SK-N-SH treated with all-trans-retinoic acid at 6 μM for 48 hours (cell line): Measurements from ENCODE around the gene NPFFR2.

Experiments
- CSDC2 ChIP-seq: fragments of 250-450 bp; sonication (Bioruptor Pico); IDR thresholded peaks from 2 replicates; pipeline ENCODE4 v1.5.0; 2020; ENCODE audit warnings: mild to moderate bottlenecking, moderate library complexity
- ISL1 ChIP-seq: fragments of 250-450 bp; sonication (Bioruptor Pico); IDR thresholded peaks from 2 replicates; pipeline ENCODE4 v2.1.2; 2022; ENCODE audit warnings: mild to moderate bottlenecking, moderate library complexity
- RARB ChIP-seq: fragments of 250-450 bp; sonication (Bioruptor Pico); IDR thresholded peaks from 2 replicates; pipeline ENCODE4 v1.8.0; 2021; ENCODE audit warnings: mild to moderate bottlenecking, moderate library complexity
- TCF4 ChIP-seq: fragments of 250-450 bp; sonication (Bioruptor Pico); IDR thresholded peaks from 2 replicates; pipeline ENCODE4 v1.8.0; 2021; ENCODE audit warnings: mild to moderate bottlenecking, moderate library complexity, borderline replicate concordance
- ZFP3 ChIP-seq: fragments of 250-450 bp; sonication (Bioruptor Pico); IDR thresholded peaks from 2 replicates; pipeline ENCODE4 v1.5.0; 2020; ENCODE audit warnings: mild to moderate bottlenecking, moderate library complexity
- ZNF565 ChIP-seq: fragments of 450-650 bp; formaldehyde crosslinking; conservative IDR thresholded peaks from 2 replicates; pipeline ENCODE4 v1.5.0; 2020; ENCODE audit warnings: low read depth, mild to moderate bottlenecking, moderate library complexity
- TF ChIP-seq, protein P1 (sequence below): fragments of 250-450 bp; sonication (Bioruptor Pico); IDR thresholded peaks from 2 replicates; pipeline ENCODE4 v1.8.0; 2020; ENCODE audit warnings: mild to moderate bottlenecking, moderate library complexity, borderline replicate concordance

DNA sequence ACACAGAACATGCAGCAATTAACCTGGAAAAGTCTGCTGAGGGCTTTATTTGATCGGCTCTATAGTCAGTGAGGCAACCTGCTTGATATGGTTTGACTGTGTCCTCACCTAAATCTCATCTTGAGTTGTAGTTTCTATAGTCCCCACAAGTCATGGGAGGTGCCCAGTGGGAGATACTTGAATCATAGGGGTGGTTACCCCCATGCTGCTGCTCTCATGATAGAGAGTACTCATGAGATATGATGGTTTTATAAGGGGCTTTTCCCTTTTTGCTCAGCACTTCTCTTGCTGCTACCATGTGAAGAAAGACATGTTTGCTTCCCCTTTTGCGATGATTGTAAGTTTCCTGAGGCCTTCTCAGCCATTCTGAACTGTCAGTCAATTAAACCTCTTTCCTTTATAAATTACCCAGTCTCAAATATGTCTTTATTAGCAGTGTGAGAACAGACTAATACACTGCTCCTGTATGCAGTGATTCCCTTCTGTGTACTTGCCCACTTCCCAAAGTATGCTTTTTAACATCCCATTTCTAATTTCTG is 78.2 kb downstream of the NPFFR2 start:
- TF ChIP-seq ISL1 (CRISPR knock-in tag) (no peak), TCF4 (CRISPR knock-in tag) (no peak), ZFP3 (CRISPR knock-in tag) (no peak), ZNF565 (CRISPR knock-in tag) (no peak), CSDC2 (CRISPR knock-in tag) (no peak), RARB (CRISPR knock-in tag) (no peak)
- TF ChIP-seq, protein P1, sequence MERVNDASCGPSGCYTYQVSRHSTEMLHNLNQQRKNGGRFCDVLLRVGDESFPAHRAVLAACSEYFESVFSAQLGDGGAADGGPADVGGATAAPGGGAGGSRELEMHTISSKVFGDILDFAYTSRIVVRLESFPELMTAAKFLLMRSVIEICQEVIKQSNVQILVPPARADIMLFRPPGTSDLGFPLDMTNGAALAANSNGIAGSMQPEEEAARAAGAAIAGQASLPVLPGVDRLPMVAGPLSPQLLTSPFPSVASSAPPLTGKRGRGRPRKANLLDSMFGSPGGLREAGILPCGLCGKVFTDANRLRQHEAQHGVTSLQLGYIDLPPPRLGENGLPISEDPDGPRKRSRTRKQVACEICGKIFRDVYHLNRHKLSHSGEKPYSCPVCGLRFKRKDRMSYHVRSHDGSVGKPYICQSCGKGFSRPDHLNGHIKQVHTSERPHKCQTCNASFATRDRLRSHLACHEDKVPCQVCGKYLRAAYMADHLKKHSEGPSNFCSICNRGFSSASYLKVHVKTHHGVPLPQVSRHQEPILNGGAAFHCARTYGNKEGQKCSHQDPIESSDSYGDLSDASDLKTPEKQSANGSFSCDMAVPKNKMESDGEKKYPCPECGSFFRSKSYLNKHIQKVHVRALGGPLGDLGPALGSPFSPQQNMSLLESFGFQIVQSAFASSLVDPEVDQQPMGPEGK = no peak
